SK-N-SH (cell line): ENCODE measurements around the gene GULP1. TPM values are rescaled to one million over a fixed set of nuclear protein-coding genes. Genes with fewer than 3 reads are reported as not detected.

Experiments
- CTCF ChIA-PET: fragments of 300-600, 350-600 bp; formaldehyde crosslinking; extraction: SDS; loops from one replicate; lab custom pipeline; 2021; lab: Yijun Ruan, JAX
- POLR2A ChIA-PET: fragments of 350-600 bp; sonication (Branson Sonifier 250); formaldehyde crosslinking; extraction: SDS; loops from one replicate; lab custom pipeline; 2020; ENCODE audit warnings: antibody characterized with exemption, inconsistent platforms; lab: Yijun Ruan, JAX
- DNase-seq: peaks from one replicate; pipeline ENCODE4 v3.0.0; 2012
- H2AFZ ChIP-seq: fragments of 200-600 bp; sonication (generic); 2 replicates; pipeline ENCODE4 v1.8.1; 2016; ENCODE audit warnings: antibody characterized with exemption, mild to moderate bottlenecking, low read depth
- H3F3A ChIP-seq: fragments of 200-600 bp; sonication (generic); replicated peaks from 2 replicates; pipeline ENCODE3; 2016; ENCODE audit warnings: antibody characterized with exemption, mild to moderate bottlenecking; ENCODE audit not compliant: insufficient read depth
- H3K27ac ChIP-seq, 2 experiments: fragments of 200-500 bp in 1 of 2; fragments of 200-600 bp in 1 of 2; sonication (Bioruptor generic) in 1 of 2; sonication (generic), shearing (Covaris generic) in 1 of 2; 2 replicates each; pipeline versions ENCODE4 v1.5.1 to v1.6.1; 2014 to 2016; ENCODE audit warnings: low read depth in 2 of 2, inconsistent platforms in 1 of 2, low read length in 1 of 2, mild to moderate bottlenecking in 1 of 2, mixed read lengths in 1 of 2
- H3K27me3 ChIP-seq: fragments of 200-600 bp; sonication (generic), shearing (Covaris generic); 2 replicates; pipeline ENCODE4 v1.6.1; 2016; ENCODE audit warnings: mixed run types; ENCODE audit not compliant: insufficient read depth
- H3K36me3 ChIP-seq, 2 experiments: fragments of 200-500 bp in 1 of 2; fragments of 200-600 bp in 1 of 2; sonication (Bioruptor generic) in 1 of 2; sonication (generic) in 1 of 2; replicated peaks in 1 of 2; 2 replicates each; pipeline versions ENCODE3 to v1.5.1; 2014 to 2016; ENCODE audit warnings: low read length in 1 of 2, mild to moderate bottlenecking in 1 of 2; ENCODE audit not compliant: insufficient read depth in 2 of 2, control insufficient read depth in 1 of 2
- H3K4me1 ChIP-seq, 2 experiments: fragments of 200-500 bp in 1 of 2; fragments of 200-600 bp in 1 of 2; sonication (Bioruptor generic) in 1 of 2; sonication (generic), shearing (Covaris generic) in 1 of 2; 2 replicates each; pipeline versions ENCODE4 v1.5.1 to v1.6.1; 2014 to 2016; ENCODE audit warnings: low read depth in 1 of 2, low read length in 1 of 2, mixed run types in 1 of 2; ENCODE audit not compliant: insufficient read depth in 2 of 2, control insufficient read depth in 1 of 2
- H3K4me2 ChIP-seq: fragments of 200-600 bp; sonication (generic), shearing (Covaris generic); 2 replicates; pipeline ENCODE4 v1.6.1; 2017; ENCODE audit warnings: mixed run types
- H3K4me3 ChIP-seq, 2 experiments: fragments of 200-500 bp in 1 of 2; fragments of 200-600 bp in 1 of 2; sonication (Bioruptor generic) in 1 of 2; sonication (generic), shearing (Covaris generic) in 1 of 2; 2 replicates each; pipeline versions ENCODE4 v1.5.1 to v1.8.1; 2014 to 2016; ENCODE audit warnings: low read depth in 2 of 2, inconsistent platforms in 1 of 2, low read length in 1 of 2, mild to moderate bottlenecking in 1 of 2, mixed read lengths in 1 of 2, moderate library complexity in 1 of 2
- H3K79me2 ChIP-seq: fragments of 200-600 bp; sonication (generic); 2 replicates; pipeline ENCODE4 v1.8.1; 2017; ENCODE audit warnings: mild to moderate bottlenecking; ENCODE audit not compliant: insufficient read depth
- H3K9ac ChIP-seq: fragments of 200-600 bp; sonication (generic); 2 replicates; pipeline ENCODE4 v1.6.1; 2017; ENCODE audit warnings: mixed run types
- H3K9me2 ChIP-seq: fragments of 200-600 bp; sonication (generic); 2 replicates; pipeline ENCODE4 v1.6.1; 2017; ENCODE audit warnings: mixed run types
- H3K9me3 ChIP-seq: fragments of 200-600 bp; sonication (generic); 2 replicates; pipeline ENCODE4 v1.6.1; 2017; ENCODE audit warnings: mixed run types, mild to moderate bottlenecking, moderate library complexity
- H4K20me1 ChIP-seq: fragments of 200-600 bp; sonication (generic); 2 replicates; pipeline ENCODE4 v1.6.1; 2017; ENCODE audit warnings: mild to moderate bottlenecking, mixed run types; ENCODE audit not compliant: insufficient read depth
- EZH2phosphoT487 ChIP-seq: fragments of 200-600 bp; sonication (generic); IDR thresholded peaks from 2 replicates; pipeline ENCODE4 v1.6.1; 2017; ENCODE audit warnings: low read depth, mixed run types, mild to moderate bottlenecking, antibody characterized with exemption, moderate library complexity, borderline replicate concordance
- FOSL2 ChIP-seq: IDR thresholded peaks from 2 replicates; pipeline ENCODE4 v1.4.0; 2012; ENCODE audit warnings: low read depth, mild to moderate bottlenecking, moderate library complexity, borderline replicate concordance
- FOXJ3 ChIP-seq: sonication (generic); formaldehyde crosslinking; IDR thresholded peaks from 2 replicates; pipeline ENCODE4 v1.5.1; 2020; ENCODE audit warnings: mild to moderate bottlenecking, missing genetic modification reagents
- FOXM1 ChIP-seq: IDR thresholded peaks from 2 replicates; pipeline ENCODE4 v1.4.0; 2012; ENCODE audit warnings: low read depth, mild to moderate bottlenecking
- GATA2 ChIP-seq: sonication (generic); formaldehyde crosslinking; IDR thresholded peaks from 2 replicates; pipeline ENCODE4 v1.5.0; 2020; ENCODE audit warnings: mild to moderate bottlenecking, missing genetic modification reagents
- JUND ChIP-seq: IDR thresholded peaks from 2 replicates; pipeline ENCODE4 v1.4.0; 2012
- NRF1 ChIP-seq: IDR thresholded peaks from 2 replicates; pipeline ENCODE4 v1.6.1; 2012; ENCODE audit warnings: low read depth, mild to moderate bottlenecking, low read length
- RAD21 ChIP-seq: IDR thresholded peaks from 2 replicates; pipeline ENCODE4 v1.6.1; 2012; ENCODE audit warnings: mild to moderate bottlenecking, low read length
- RCOR1 ChIP-seq: fragments of 150-350 bp; IDR thresholded peaks from 2 replicates; pipeline ENCODE4 v1.6.1; 2017; ENCODE audit warnings: antibody characterized with exemption, low read length
- RFX5 ChIP-seq: IDR thresholded peaks from 2 replicates; pipeline ENCODE4 v1.6.1; 2012; ENCODE audit warnings: mild to moderate bottlenecking, improper control_type of control experiment, low read length
- RXRA ChIP-seq: IDR thresholded peaks from 2 replicates; pipeline ENCODE4 v1.4.0; 2012; ENCODE audit warnings: low read depth, mild to moderate bottlenecking, borderline replicate concordance
- SMC3 ChIP-seq: IDR thresholded peaks from 2 replicates; pipeline ENCODE4 v1.6.1; 2012; ENCODE audit warnings: low read depth, low read length, improper control_type of control experiment
- TCF12 ChIP-seq: IDR thresholded peaks from 2 replicates; pipeline ENCODE4 v1.4.0; 2012
- WGBS: methylation state at CpG from one replicate; pipeline ENCODE4 v1.1.6; 2017; ENCODE audit warnings: low lambda C conversion rate; 5-methylcytosine and 5-hydroxymethylcytosine counted together
- polyA plus RNA-seq, 3 experiments: library from polyadenylated mRNA; depleted of rRNA; stranded (reverse); fragments of >200 nt; gene quantifications; 2 replicates each; pipeline ENCODE4 v1.2.3, GENCODE V29; 2012
- TF ChIP-seq, protein P1 (sequence below): fragments of 150-350 bp; IDR thresholded peaks from 2 replicates; pipeline ENCODE4 v1.6.1; 2016; ENCODE audit warnings: mild to moderate bottlenecking, low read depth, low read length
- TF ChIP-seq, protein P2 (sequence below): IDR thresholded peaks from 2 replicates; pipeline ENCODE4 v1.4.0; 2012; ENCODE audit warnings: low read depth, borderline replicate concordance
- TF ChIP-seq, protein P3 (sequence below): IDR thresholded peaks from 2 replicates; pipeline ENCODE4 v1.4.0; 2012; ENCODE audit warnings: low read depth, borderline replicate concordance
- TF ChIP-seq, protein P4 (sequence below): IDR thresholded peaks from 2 replicates; pipeline ENCODE4; 2012
- TF ChIP-seq, protein P5 (sequence below): fragments of 200-600 bp; sonication (generic); IDR thresholded peaks from 2 replicates; pipeline ENCODE4 v1.6.1; 2017; ENCODE audit warnings: antibody characterized with exemption, mild to moderate bottlenecking, moderate library complexity
- TF ChIP-seq, protein P6 (sequence below): fragments of 150-350 bp; IDR thresholded peaks from 2 replicates; pipeline ENCODE4 v1.6.1; 2017; ENCODE audit warnings: antibody characterized with exemption, low read length, low read depth, borderline replicate concordance

GULP1 gene
- polyA plus RNA-seq, 1 of the 3 experiments (the other 2 are of a cell fraction) = 33.8 TPM

DNA sequence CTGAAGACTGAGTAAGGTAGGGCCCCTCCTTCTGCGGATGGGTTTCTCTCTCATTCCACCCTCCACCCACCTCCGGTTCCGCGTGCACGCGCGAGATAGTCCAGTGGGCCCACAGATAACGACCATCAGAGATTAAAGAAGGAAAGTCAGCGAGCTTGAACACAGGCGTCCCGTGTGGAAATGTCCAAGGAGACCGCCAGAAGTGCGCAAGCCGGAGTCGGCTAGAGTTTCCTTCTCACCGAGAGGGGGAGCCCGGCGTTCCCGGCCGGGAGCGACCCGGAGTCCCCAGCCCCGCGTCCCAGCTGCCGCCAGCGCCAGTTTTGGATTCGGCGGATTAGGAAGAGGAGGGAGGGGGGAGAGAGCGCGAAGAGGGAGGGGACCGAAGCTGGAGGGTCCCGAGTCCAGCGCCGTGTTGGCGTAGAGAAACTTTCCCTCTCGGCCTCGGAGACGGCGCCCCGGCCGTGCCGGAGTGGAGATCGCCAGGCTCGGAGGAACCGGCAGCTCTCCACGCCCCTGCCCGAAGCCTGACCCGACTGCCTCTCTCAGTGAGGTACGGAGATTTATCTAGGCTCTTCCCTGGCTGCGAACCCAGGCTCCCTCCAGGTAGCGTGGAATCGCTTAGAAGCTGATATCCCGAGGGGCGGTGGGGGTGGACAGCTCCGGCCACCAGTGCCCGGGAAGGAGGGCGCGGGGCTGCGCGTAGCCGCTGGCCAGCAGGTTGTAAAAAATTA, at the start of gene GULP1 (continued):
- TF ChIP-seq, protein P1, sequence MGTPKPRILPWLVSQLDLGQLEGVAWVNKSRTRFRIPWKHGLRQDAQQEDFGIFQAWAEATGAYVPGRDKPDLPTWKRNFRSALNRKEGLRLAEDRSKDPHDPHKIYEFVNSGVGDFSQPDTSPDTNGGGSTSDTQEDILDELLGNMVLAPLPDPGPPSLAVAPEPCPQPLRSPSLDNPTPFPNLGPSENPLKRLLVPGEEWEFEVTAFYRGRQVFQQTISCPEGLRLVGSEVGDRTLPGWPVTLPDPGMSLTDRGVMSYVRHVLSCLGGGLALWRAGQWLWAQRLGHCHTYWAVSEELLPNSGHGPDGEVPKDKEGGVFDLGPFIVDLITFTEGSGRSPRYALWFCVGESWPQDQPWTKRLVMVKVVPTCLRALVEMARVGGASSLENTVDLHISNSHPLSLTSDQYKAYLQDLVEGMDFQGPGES = no peak
- TF ChIP-seq RCOR1 = no peak
- TF ChIP-seq FOXM1 = 0 out of 2 replicates have a peak, but pooled peaks have one; percentile 16
- TF ChIP-seq EZH2phosphoT487 = no peak
- TF ChIP-seq, protein P2, sequence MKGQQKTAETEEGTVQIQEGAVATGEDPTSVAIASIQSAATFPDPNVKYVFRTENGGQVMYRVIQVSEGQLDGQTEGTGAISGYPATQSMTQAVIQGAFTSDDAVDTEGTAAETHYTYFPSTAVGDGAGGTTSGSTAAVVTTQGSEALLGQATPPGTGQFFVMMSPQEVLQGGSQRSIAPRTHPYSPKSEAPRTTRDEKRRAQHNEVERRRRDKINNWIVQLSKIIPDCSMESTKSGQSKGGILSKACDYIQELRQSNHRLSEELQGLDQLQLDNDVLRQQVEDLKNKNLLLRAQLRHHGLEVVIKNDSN = no peak
- TF ChIP-seq RXRA = 0 out of 2 replicates have a peak, but pooled peaks have one; percentile 5
- TF ChIP-seq, protein P3, sequence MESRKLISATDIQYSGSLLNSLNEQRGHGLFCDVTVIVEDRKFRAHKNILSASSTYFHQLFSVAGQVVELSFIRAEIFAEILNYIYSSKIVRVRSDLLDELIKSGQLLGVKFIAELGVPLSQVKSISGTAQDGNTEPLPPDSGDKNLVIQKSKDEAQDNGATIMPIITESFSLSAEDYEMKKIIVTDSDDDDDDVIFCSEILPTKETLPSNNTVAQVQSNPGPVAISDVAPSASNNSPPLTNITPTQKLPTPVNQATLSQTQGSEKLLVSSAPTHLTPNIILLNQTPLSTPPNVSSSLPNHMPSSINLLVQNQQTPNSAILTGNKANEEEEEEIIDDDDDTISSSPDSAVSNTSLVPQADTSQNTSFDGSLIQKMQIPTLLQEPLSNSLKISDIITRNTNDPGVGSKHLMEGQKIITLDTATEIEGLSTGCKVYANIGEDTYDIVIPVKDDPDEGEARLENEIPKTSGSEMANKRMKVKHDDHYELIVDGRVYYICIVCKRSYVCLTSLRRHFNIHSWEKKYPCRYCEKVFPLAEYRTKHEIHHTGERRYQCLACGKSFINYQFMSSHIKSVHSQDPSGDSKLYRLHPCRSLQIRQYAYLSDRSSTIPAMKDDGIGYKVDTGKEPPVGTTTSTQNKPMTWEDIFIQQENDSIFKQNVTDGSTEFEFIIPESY = no peak
- 0 out of 2 replicates have a peak, but pooled peaks have one; percentile 2 for TF ChIP-seq TCF12
- TF ChIP-seq SMC3 = peak; percentile 39; the same call in 1 of the 2 replicates
- TF ChIP-seq NRF1 = peak; percentile 44; the same call in 1 of the 2 replicates
- no peak for TF ChIP-seq JUND

DNA sequence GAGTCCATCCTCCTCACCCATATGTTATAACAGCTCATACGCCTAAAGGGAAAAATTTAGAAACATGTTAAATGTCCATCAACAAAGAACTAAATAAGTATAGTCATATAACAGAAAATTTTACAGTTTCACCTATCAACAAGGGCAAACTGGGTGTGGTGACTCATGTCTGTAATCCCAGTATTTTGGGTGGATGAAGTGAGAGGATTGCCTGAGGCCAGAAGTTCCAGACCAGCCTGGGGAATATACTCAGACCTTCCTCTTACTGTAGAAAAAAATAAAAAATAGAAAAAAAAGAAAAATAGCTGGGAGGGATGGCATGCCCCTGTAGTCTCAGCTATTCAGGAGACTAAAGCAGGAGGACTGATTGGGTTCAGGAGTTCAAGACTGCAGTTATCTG, 48.3 kb upstream of the GULP1 start:
- H3F3A ChIP-seq = no peaks in the 10 kb centered on the region
- H4K20me1 ChIP-seq = no peaks in the 10 kb centered on the region
- H3K4me3 ChIP-seq = no peak overlapping the region
- H3K79me2 ChIP-seq = no peaks in the 10 kb centered on the region
- TF ChIP-seq, protein P4, sequence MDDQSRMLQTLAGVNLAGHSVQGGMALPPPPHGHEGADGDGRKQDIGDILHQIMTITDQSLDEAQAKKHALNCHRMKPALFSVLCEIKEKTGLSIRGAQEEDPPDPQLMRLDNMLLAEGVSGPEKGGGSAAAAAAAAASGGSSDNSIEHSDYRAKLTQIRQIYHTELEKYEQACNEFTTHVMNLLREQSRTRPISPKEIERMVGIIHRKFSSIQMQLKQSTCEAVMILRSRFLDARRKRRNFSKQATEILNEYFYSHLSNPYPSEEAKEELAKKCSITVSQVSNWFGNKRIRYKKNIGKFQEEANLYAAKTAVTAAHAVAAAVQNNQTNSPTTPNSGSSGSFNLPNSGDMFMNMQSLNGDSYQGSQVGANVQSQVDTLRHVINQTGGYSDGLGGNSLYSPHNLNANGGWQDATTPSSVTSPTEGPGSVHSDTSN = no peak
- TF ChIP-seq TCF12 (no peak), RAD21 (no peak), FOSL2 (no peak), FOXM1 (no peak), GATA2 (CRISPR knock-in tag) (no peak), RFX5 (no peak), FOXJ3 (CRISPR knock-in tag) (no peak), NRF1 (no peak)
- TF ChIP-seq, protein P5, sequence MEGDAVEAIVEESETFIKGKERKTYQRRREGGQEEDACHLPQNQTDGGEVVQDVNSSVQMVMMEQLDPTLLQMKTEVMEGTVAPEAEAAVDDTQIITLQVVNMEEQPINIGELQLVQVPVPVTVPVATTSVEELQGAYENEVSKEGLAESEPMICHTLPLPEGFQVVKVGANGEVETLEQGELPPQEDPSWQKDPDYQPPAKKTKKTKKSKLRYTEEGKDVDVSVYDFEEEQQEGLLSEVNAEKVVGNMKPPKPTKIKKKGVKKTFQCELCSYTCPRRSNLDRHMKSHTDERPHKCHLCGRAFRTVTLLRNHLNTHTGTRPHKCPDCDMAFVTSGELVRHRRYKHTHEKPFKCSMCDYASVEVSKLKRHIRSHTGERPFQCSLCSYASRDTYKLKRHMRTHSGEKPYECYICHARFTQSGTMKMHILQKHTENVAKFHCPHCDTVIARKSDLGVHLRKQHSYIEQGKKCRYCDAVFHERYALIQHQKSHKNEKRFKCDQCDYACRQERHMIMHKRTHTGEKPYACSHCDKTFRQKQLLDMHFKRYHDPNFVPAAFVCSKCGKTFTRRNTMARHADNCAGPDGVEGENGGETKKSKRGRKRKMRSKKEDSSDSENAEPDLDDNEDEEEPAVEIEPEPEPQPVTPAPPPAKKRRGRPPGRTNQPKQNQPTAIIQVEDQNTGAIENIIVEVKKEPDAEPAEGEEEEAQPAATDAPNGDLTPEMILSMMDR = no peak
- TF ChIP-seq, protein P6, sequence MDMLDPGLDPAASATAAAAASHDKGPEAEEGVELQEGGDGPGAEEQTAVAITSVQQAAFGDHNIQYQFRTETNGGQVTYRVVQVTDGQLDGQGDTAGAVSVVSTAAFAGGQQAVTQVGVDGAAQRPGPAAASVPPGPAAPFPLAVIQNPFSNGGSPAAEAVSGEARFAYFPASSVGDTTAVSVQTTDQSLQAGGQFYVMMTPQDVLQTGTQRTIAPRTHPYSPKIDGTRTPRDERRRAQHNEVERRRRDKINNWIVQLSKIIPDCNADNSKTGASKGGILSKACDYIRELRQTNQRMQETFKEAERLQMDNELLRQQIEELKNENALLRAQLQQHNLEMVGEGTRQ = no peak
- TF ChIP-seq, protein P2 = no peak
- no peak overlapping the region for H3K9ac ChIP-seq
- no peak for DNase-seq
- peaks cover 0 to 4% of the 10 kb centered on the region in 2 experiments; a peak in 1 of 4 replicates for H3K4me1 ChIP-seq
- H3K36me3 ChIP-seq = no peaks in the 10 kb centered on the region
- no peaks in the 10 kb centered on the region for H3K9me3 ChIP-seq
- no peak overlapping the region for H3K4me2 ChIP-seq
- ChIA-PET CTCF (interaction anchor here (1.0 kb wide), 1 partner anchor 663 kb away, joined by 3 read pairs; no protein-coding TSS in a partner anchor), POLR2A (no interaction called here)
- H2AFZ ChIP-seq = no peak overlapping the region
- 100% methylated on average over 1 of the region's 1 CpG for whole genome bisulfite sequencing
- no peaks in the 10 kb centered on the region for H3K27me3 ChIP-seq
- H3K9me2 ChIP-seq = no peaks in the 10 kb centered on the region
- no peak overlapping the region for H3K27ac ChIP-seq
